ENCODE measurements around the gene CRTAC1. TPM values are rescaled to one million over a fixed set of nuclear protein-coding genes. Genes with fewer than 3 reads are reported as not detected.

CRTAC1 gene
- total RNA-seq, 2 experiments from 2014 or later = not detected

DNA sequence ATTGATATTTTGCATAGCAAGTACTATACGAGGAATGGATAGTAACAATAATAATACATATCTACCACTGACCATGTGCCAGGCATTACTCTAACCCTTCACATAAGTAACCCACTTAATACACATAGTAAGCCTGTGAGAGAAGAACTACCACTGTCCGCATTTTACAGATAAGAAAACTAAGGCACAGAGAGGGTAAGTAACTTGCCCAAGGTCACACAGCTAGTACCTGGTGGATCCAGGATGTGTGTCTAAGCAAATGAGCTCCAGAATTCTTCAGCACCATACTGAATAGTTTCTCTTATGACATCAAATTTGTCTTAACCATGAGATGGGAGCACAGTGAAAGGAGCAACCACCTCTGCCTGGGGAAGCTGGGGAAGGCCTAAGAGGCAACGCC, 10.2 kb downstream of the CRTAC1 start:
- no peaks in the 10 kb centered on the region for H3K36me3 Mint-ChIP-seq (ENCODE audit: low read depth)
- no peak overlapping the region for H3K27ac Mint-ChIP-seq
- no peak for DNase-seq
- CTCF ChIA-PET = no interaction called here
- no peak overlapping the region for H3K4me3 Mint-ChIP-seq
- H3K27me3 Mint-ChIP-seq = peaks cover 21% of the 10 kb centered on the region
- POLR2A ChIA-PET = no interaction called here
- no peaks in the 10 kb centered on the region for H3K9me3 Mint-ChIP-seq
- H3K4me1 Mint-ChIP-seq = no peaks in the 10 kb centered on the region

DNA sequence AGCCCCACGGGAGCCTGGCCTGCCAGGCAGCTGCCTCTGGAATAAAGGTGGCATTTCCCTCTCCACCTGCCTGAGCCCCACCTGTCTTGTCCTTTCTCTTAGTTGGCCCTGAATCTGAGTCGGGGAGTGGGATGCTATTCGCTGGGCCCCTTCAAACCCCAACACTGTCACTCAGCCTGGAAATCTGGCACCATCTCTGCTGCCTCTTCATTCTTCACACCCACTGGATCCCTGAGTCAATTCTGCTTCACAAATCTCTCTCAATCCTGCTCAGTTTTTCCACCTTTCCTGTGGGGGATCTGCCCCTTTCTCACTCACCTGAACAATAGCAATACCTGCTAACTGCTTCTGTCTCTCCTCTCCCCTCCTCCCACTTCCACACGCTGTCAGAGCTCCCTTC, 10.6 kb downstream of the CRTAC1 start:
- H3K27ac Mint-ChIP-seq = no peak overlapping the region
- H3K4me1 Mint-ChIP-seq = no peaks in the 10 kb centered on the region
- no peaks in the 10 kb centered on the region for H3K9me3 Mint-ChIP-seq
- ChIA-PET CTCF (no interaction called here), POLR2A (no interaction called here)
- H3K36me3 Mint-ChIP-seq (ENCODE audit: low read depth) = no peaks in the 10 kb centered on the region
- peaks cover 20% of the 10 kb centered on the region for H3K27me3 Mint-ChIP-seq
- no peak for DNase-seq
- no peak overlapping the region for H3K4me3 Mint-ChIP-seq

DNA sequence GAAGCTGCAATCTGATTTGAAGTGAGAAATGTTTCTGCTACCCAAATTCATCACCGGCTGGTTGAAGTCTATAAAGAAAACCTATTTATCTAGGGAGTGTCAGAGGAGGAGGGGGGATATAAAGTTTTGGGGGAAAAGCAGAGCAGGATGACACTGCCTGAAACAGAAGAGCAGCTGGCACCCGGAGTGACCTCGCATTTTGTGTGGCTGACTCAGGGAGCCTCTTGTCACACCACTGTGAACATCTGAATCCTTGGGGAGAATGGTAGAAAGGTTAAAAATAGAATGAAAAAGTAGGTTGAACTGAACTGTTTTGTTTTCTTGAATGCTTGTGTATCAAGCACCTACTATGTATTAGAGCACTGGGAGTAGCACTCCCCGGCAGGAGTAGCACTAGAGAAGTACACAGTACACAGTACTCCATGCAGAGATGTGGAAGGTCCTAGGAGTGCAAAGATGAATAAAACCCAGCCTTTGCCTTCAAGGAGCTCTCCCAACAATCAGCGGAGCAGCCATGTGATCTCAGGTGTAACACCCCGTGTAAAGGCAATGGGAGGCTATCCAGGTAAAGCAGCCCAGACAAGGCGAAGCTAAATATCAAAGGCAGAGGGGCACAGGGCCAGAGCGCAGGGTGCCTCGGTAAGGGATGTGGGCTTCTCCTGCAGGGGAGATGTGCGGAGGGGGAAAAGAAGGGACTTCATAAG, 13.5 kb downstream of the CRTAC1 start:
- ChIA-PET CTCF (interaction anchor here (0.6 kb wide), 1 partner anchor 112 kb away, joined by 4 read pairs; no protein-coding TSS in a partner anchor), POLR2A (no interaction called here)
- no peaks in the 10 kb centered on the region for H3K9me3 Mint-ChIP-seq
- H3K4me1 Mint-ChIP-seq = no peaks in the 10 kb centered on the region
- no peaks in the 10 kb centered on the region for H3K36me3 Mint-ChIP-seq (ENCODE audit: low read depth)
- H3K27ac Mint-ChIP-seq = no peak overlapping the region
- H3K27me3 Mint-ChIP-seq = peaks cover 22% of the 10 kb centered on the region
- no peak for DNase-seq
- no peak overlapping the region for H3K4me3 Mint-ChIP-seq

DNA sequence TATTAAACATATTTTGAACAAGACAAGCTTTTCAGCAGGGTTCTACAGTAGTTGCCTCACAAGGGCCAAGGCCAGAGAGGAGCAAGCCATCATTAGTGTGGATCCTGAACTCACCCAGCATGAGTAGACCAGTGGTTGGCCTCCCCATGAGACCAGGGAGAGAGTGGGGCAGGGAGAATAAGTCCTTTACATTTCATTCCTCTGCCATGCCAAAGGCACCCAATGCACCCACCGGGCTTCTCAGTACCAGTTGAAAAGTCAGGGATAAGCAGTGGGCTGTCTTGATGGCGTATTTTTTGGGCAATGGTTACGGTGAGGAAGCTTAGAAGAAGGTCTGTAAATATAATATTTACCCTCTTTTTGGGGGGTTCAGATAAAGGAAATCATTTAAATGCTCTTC, 16.6 kb downstream of the CRTAC1 start:
- Mint-ChIP-seq H3K4me1 (no peaks in the 10 kb centered on the region), H3K27me3 (peaks cover 18% of the 10 kb centered on the region), H3K36me3 (ENCODE audit: low read depth) (no peaks in the 10 kb centered on the region), H3K4me3 (no peak overlapping the region), H3K9me3 (no peaks in the 10 kb centered on the region), H3K27ac (no peak overlapping the region)
- POLR2A ChIA-PET = no interaction called here
- CTCF ChIA-PET = no interaction called here
- no peak for DNase-seq

DNA sequence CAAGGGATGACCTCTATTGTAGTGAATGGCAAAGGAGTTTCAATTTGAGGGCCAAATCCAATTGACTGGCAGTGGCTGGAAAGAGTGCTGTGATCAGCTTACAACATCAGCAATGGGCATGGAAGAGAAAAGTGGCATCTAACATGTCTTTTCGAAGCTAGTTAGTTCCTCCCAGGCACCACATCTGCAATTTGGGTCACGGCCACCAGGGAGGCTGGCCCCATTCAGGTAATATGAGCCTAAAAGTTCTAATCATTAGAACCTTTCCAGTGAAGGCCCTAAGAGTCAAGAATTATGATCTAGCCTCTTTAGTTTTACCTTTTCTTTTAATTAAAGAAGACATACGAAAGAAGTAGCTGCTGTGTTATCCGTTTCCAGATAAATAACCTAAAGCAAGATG, 17.3 kb downstream of the CRTAC1 start:
- Mint-ChIP-seq H3K27ac (no peak overlapping the region), H3K27me3 (peaks cover 18% of the 10 kb centered on the region), H3K9me3 (no peaks in the 10 kb centered on the region), H3K36me3 (ENCODE audit: low read depth) (no peaks in the 10 kb centered on the region), H3K4me1 (no peaks in the 10 kb centered on the region), H3K4me3 (no peak overlapping the region)
- ChIA-PET POLR2A (no interaction called here), CTCF (no interaction called here)
- no peak for DNase-seq

DNA sequence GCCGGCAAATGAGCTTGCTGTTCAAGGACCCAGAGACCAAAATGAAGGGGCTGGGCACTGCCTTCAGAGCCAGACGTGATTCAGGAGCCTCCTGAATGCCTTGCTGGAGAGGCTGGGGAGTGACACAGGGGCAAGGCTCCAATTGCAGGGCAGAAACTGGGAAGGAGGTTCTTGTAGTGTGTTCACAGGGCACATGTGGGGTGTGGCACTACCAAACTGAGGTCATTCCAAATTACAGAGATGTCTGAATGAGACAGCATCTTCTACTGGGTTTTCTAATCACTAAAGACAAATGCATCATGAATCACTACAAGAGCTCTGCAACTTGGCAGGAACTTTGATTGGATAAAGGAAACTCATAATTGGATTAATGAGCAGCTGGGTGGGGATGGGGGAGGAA, 17.8 kb downstream of the CRTAC1 start:
- Mint-ChIP-seq H3K27me3 (peaks cover 18% of the 10 kb centered on the region), H3K36me3 (ENCODE audit: low read depth) (no peaks in the 10 kb centered on the region), H3K4me3 (no peak overlapping the region), H3K4me1 (no peaks in the 10 kb centered on the region), H3K9me3 (no peaks in the 10 kb centered on the region), H3K27ac (no peak overlapping the region)
- no peak for DNase-seq
- ChIA-PET CTCF (no interaction called here), POLR2A (no interaction called here)

DNA sequence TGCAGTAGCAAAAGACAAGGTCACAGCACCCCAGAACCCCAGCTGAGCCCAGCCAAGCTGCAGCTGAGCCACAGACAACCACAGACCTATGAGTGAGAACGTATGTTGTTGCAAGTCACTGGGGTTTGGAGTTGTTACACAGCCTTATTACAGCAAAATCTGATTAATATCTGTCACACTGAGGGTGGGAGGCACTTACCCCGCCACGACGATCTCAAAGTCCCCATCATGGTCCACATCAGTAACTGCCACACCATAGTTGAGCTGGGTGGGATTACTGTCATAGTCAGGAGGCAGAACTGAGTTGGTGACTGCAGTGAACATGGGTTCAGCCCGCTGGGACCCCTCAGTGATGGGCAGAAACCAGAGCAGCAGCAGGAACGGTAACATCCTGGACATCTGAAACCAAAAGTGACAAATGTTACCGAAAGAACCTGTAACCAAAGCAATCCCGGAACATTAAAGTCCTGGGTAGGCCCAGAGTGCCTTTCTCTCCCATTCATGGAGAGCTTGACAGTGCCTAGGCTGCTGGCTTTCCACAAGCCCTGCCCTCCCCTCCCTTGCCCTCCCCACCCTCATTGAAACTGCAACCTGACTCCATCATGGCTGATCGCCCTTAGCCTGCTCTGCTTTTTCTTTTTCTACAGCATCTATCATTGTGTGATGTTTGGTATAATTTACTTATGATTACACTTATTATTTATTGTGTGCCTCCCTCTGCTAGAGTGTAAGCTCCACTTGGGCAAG, 19.3 kb downstream of the CRTAC1 start:
- peaks cover 29% of the 10 kb centered on the region for H3K27me3 Mint-ChIP-seq
- no peak for DNase-seq
- peaks cover 5% of the 10 kb centered on the region for H3K4me1 Mint-ChIP-seq
- ChIA-PET CTCF (no interaction called here), POLR2A (no interaction called here)
- H3K27ac Mint-ChIP-seq = no peak overlapping the region
- no peaks in the 10 kb centered on the region for H3K36me3 Mint-ChIP-seq (ENCODE audit: low read depth)
- H3K9me3 Mint-ChIP-seq = no peaks in the 10 kb centered on the region
- no peak overlapping the region for H3K4me3 Mint-ChIP-seq

DNA sequence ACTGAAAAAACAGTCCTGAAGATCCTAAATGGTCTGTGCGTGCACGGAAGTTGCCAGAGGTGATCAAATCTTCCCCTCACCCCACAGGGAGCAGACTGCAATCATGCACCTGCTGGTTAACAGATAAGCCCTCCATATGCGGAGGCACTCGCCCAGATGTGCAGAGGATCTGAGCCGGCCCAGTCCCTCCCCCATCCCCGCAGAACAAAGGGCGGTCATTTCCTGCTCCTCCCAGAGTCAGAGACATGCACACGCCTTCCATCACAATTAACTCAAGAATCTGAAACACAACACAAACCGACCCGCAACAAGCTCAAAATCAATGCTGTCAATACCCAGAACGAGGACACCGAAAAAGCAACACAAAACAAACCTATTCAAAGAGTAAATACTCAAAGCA, 24.2 kb downstream of the CRTAC1 start:
- no peak for DNase-seq
- CTCF ChIA-PET = no interaction called here
- H3K27me3 Mint-ChIP-seq = peaks cover 16% of the 10 kb centered on the region

DNA sequence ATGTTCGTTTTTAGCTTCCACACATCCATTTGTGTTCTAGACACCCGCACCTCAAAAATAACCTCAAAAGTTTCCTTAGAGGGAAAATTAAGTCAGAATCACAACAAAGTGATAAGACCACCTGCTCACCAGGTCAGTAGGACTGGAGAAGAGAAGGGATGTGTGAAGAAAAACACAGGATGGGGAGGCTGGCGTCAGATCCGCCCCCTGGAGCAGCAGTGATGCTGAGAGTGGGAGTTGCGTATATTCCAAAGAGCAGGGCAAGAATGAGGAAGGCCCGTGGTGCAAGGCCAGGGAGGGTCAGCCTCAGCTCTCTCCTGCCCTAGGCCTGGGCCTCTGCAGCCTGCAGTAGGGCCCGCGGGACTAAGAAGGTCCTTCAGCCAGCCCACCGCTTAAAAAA, 28.7 kb downstream of the CRTAC1 start:
- ChIA-PET POLR2A (no interaction called here), CTCF (no interaction called here)
- Mint-ChIP-seq H3K27ac (no peak overlapping the region), H3K4me1 (peaks cover 5% of the 10 kb centered on the region), H3K36me3 (ENCODE audit: low read depth) (no peaks in the 10 kb centered on the region), H3K27me3 (peaks cover 10% of the 10 kb centered on the region), H3K4me3 (no peak overlapping the region), H3K9me3 (no peaks in the 10 kb centered on the region)
- DNase-seq = no peak

More for the DNA sequence above, 24.2 kb downstream of the CRTAC1 start:
- peaks cover 5% of the 10 kb centered on the region for H3K4me1 Mint-ChIP-seq
- H3K9me3 Mint-ChIP-seq = no peaks in the 10 kb centered on the region
- POLR2A ChIA-PET = no interaction called here
- no peak overlapping the region for H3K27ac Mint-ChIP-seq
- H3K36me3 Mint-ChIP-seq (ENCODE audit: low read depth) = no peaks in the 10 kb centered on the region
- H3K4me3 Mint-ChIP-seq = no peak overlapping the region

DNA sequence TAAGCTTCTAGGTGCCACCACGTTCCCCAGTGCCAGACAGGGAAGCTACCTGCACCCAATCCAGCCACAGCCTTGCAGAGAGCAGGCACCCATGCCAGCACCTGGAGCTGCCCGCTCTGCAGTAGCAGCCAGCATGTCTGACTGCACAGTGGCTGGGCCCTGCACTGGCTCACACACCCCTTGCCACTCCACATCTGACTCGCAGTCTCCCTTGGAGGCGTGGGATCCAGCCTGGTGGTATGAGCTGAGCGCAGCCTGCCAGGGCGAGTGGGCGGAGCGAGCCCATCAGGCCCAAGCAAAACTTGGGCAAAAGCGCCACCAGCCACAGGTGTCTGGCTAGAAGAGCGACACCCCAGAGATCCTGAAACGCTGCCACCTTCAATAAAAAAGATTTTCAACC, 30.1 kb downstream of the CRTAC1 start:
- Mint-ChIP-seq H3K4me1 (no peaks in the 10 kb centered on the region), H3K36me3 (ENCODE audit: low read depth) (no peaks in the 10 kb centered on the region), H3K9me3 (no peaks in the 10 kb centered on the region), H3K27me3 (peaks cover 4% of the 10 kb centered on the region), H3K4me3 (no peak overlapping the region), H3K27ac (no peak overlapping the region)
- ChIA-PET POLR2A (no interaction called here), CTCF (interaction anchor here (0.7 kb wide), 1 partner anchor 50 kb away, joined by 3 read pairs; no protein-coding TSS in a partner anchor)
- no peak for DNase-seq

DNA sequence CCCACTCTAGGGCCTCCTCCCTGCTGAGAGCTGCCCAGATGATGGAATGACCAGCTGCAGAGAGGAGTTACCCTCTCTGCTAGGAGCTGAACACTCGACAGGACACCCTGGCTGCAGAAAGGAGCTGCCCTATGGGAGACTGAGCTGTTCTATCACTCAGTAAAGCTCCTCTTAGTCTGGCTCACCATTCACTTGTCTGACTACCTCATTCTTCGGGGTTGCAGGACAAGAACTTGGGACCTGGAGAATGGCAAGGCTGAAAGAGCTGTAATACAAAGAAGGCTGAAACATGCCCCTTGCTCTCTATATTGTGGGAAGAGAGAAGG, 30.5 kb downstream of the CRTAC1 start:
- DNase-seq = no peak
- Mint-ChIP-seq H3K27ac (no peak overlapping the region), H3K4me3 (no peak overlapping the region), H3K36me3 (ENCODE audit: low read depth) (no peaks in the 10 kb centered on the region), H3K4me1 (no peaks in the 10 kb centered on the region), H3K27me3 (peaks cover 4% of the 10 kb centered on the region), H3K9me3 (no peaks in the 10 kb centered on the region)
- CTCF ChIA-PET = interaction anchor here (0.7 kb wide), 1 partner anchor 51 kb away, joined by 3 read pairs; no protein-coding TSS in a partner anchor
- POLR2A ChIA-PET = no interaction called here

DNA sequence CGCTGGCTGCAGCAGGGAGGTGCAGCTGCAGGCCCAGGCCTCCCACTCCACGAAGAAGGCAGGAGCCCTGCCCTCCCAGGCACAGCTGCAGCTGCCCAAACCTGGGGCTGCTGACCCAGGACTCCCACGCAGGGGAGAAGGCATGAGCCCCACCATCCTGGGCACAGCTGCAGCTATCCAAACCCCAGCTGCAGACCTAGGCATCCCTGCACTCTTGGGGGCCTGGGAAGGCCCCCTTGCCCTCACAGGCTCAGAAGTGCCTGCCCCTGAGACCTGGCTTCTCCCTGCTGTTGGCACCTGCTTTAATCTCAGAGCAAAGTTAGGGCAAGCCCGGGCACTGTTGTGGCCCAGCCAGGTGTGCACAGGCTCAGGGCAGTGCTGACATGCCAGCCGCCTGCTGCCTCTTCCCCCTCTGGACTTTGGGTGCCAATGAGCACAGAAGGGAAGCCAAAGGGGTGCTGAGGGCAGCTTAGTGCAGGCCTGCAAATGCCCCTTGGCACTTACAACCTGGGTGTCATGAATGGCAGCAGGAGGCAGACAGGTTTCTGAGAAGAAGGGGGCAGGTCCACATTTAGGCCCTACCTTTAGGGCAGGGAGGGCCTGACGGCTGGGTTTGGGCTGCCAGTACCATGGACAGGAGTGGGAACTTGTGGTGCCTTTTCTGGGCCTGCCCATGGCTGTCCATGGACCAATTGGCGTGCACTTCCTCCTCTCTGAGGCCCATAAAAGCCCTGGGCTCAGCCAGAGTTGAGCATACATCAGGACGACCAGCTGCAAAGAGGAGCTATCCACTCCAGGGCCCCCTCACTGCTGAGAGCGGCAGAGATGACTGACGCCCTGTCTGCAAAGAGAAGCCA, 31.1 kb downstream of the CRTAC1 start:
- Mint-ChIP-seq H3K27me3 (peaks cover 2% of the 10 kb centered on the region), H3K4me1 (no peaks in the 10 kb centered on the region), H3K27ac (no peak overlapping the region), H3K36me3 (ENCODE audit: low read depth) (no peaks in the 10 kb centered on the region), H3K9me3 (no peaks in the 10 kb centered on the region), H3K4me3 (no peak overlapping the region)
- CTCF ChIA-PET = interaction anchor here (0.7 kb wide), 1 partner anchor 51 kb away, joined by 3 read pairs; no protein-coding TSS in a partner anchor
- POLR2A ChIA-PET = no interaction called here
- DNase-seq = no peak

DNA sequence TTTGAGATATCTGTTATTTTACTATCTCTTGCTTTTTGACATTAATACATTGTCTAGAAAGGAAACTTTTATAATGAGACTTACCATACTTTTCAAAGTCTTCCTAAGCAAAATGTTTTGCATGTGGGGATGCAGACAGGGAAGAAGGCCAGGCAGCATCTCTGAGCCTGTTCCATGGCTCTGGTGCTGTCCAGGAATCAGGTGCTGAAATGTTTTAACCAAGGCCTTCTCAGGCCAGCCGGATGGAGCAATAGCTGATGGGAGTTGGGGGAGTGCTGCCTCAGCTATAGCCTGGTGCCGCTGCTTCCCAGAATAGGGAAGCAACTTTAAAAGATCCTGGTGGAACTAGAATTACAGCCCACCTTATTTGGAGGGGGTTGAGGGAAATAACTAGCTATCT, 38.5 kb downstream of the CRTAC1 start:
- Mint-ChIP-seq H3K4me1 (no peaks in the 10 kb centered on the region), H3K27ac (no peak overlapping the region), H3K27me3 (peaks cover 5% of the 10 kb centered on the region), H3K9me3 (no peaks in the 10 kb centered on the region), H3K36me3 (ENCODE audit: low read depth) (no peaks in the 10 kb centered on the region), H3K4me3 (no peak overlapping the region)
- CTCF ChIA-PET = interaction anchor here (1.3 kb wide), 1 partner anchor 37 kb away, joined by 3 read pairs; no protein-coding TSS in a partner anchor
- no peak for DNase-seq
- POLR2A ChIA-PET = no interaction called here
